NOMO-1 treated with dmso at 0.1 percent for 144 hours (cell line): ENCODE measurements around the gene TNFSF4.
"Not testable (repeated sequence)": the region's sequence is repeated elsewhere in the genome, so short reads cannot be mapped to it uniquely, and the experiment has no call there.

ENCODE experiments used
- DNase-seq: peaks from one replicate; lab custom pipeline; 2025; ENCODE audit not compliant: unreplicated experiment; lab: John Stamatoyannopoulos, UW

Gene TNFSF4

GRCh38 chr1:173168941-173169340, 38.2 kb downstream of the TNFSF4 start:
- no peak for DNase-seq

GRCh38 chr1:173164686-173165085, 42.4 kb downstream of the TNFSF4 start:
- DNase-seq, result no peak

- no peak for DNase-seq
Measured at GRCh38 chr1:173164178-173164577, 43.0 kb downstream of the TNFSF4 start.

GRCh38 chr1:173163222-173163621, 43.9 kb downstream of the TNFSF4 start:
- DNase-seq, result no peak

- DNase-seq, result no peak
Measured at GRCh38 chr1:173162601-173163000, 44.5 kb downstream of the TNFSF4 start.

- DNase-seq, result no peak
Measured at GRCh38 chr1:173161510-173162221, 45.5 kb downstream of the TNFSF4 start.

GRCh38 chr1:173153964-173154363, 53.2 kb downstream of the TNFSF4 start:
- not testable (repeated sequence) for DNase-seq

GRCh38 chr1:173153503-173153902, 53.6 kb downstream of the TNFSF4 start:
- no peak for DNase-seq

GRCh38 chr1:173152598-173152997, 54.5 kb downstream of the TNFSF4 start:
- no peak for DNase-seq

- DNase-seq, result no peak
Measured at GRCh38 chr1:173150795-173151194, 56.3 kb downstream of the TNFSF4 start.

- peak; percentile 44 for DNase-seq
Measured at GRCh38 chr1:173149887-173150286, 57.2 kb downstream of the TNFSF4 start.

- no peak for DNase-seq
Measured at GRCh38 chr1:173148971-173149370, 58.2 kb downstream of the TNFSF4 start.

GRCh38 chr1:173148545-173148944, 58.6 kb downstream of the TNFSF4 start:
- no peak for DNase-seq

- no peak for DNase-seq
Measured at GRCh38 chr1:173140733-173141132, 66.4 kb downstream of the TNFSF4 start.

GRCh38 chr1:173139706-173140105, 67.4 kb downstream of the TNFSF4 start:
- DNase-seq, result no peak

GRCh38 chr1:173137107-173137706, 69.9 kb downstream of the TNFSF4 start:
- DNase-seq, result no peak

GRCh38 chr1:173134800-173135199, 72.3 kb downstream of the TNFSF4 start:
- DNase-seq, result no peak

- DNase-seq, result no peak
Measured at GRCh38 chr1:173134029-173134428, 73.1 kb downstream of the TNFSF4 start.
